B cell (primary cell): ENCODE measurements around the gene ZMYND15. TPM values are rescaled to one million over a fixed set of nuclear protein-coding genes. Genes with fewer than 3 reads are reported as not detected.

Experiments
- ATAC-seq: fragments of 200-7000 bp; cut with Tn5 transposase; one replicate; pipeline ENCODE4 v1.10.0; 2021; ENCODE audit warnings: low read depth, mild to moderate bottlenecking, moderate number of reproducible peaks, moderate library complexity
- CTCF ChIA-PET: fragments of 350-600 bp; sonication (Branson Sonifier 250); formaldehyde crosslinking; loops from one replicate; lab custom pipeline; 2021; ENCODE audit warnings: antibody characterized with exemption, inconsistent platforms; lab: Charles Lee
- POLR2A ChIA-PET: fragments of 350-600 bp; sonication (Branson Sonifier 250); formaldehyde crosslinking; loops from one replicate; lab custom pipeline; 2021; ENCODE audit warnings: antibody characterized with exemption; lab: Charles Lee
- DNase-seq: peaks from one replicate; pipeline ENCODE4 v3.0.0; 2013
- H2AFZ ChIP-seq: 2 replicates; pipeline ENCODE4 v1.6.1; 2012; ENCODE audit warnings: mild to moderate bottlenecking, low read depth, low read length; ENCODE audit not compliant: insufficient read depth, poor library complexity, severe bottlenecking
- H3K27ac ChIP-seq, 2 donors: 1 replicate in 1 of 2; 2 replicates in 1 of 2; pipeline ENCODE4 v1.5.1; 2012 to 2013; ENCODE audit warnings: low read length in 2 of 2, mild to moderate bottlenecking in 2 of 2, moderate library complexity in 1 of 2
- H3K27me3 ChIP-seq, 4 experiments: fragments of 200-600 bp in 1 of 4; sonication (generic) in 1 of 4; replicated peaks in 1 of 4; 1 replicate in 2 of 4; 2 replicates in 2 of 4; pipeline versions ENCODE4 v1.6.1 to v1.7.0; 2013 to 2016; ENCODE audit warnings: low read length in 3 of 4, mild to moderate bottlenecking in 2 of 4, mixed read lengths in 1 of 4, moderate library complexity in 1 of 4; ENCODE audit not compliant: insufficient read depth in 4 of 4, control insufficient read depth in 3 of 4; ENCODE audit errors: control extremely low read depth in 1 of 4
- H3K36me3 ChIP-seq, 2 experiments: replicated peaks in 1 of 2; 1 replicate in 1 of 2; 2 replicates in 1 of 2; pipeline versions ENCODE4 v1.6.1 to v1.7.1; 2013; ENCODE audit warnings: low read length in 1 of 2; ENCODE audit not compliant: insufficient read depth in 2 of 2, control insufficient read depth in 1 of 2; ENCODE audit errors: control extremely low read depth in 1 of 2, extremely low read depth in 1 of 2
- H3K4me1 ChIP-seq, 2 donors: fragments of 200-600 bp in 1 of 2; sonication (generic) in 1 of 2; 1 replicate in 1 of 2; 2 replicates in 1 of 2; pipeline versions ENCODE4 v1.5.1 to v1.6.1; 2013 to 2017; ENCODE audit warnings: low read length in 2 of 2; ENCODE audit not compliant: control insufficient read depth in 2 of 2, insufficient read depth in 2 of 2
- H3K4me2 ChIP-seq: replicated peaks from 2 replicates; pipeline ENCODE3; 2012; ENCODE audit warnings: mild to moderate bottlenecking, low read depth, low read length; ENCODE audit not compliant: poor library complexity, severe bottlenecking
- H3K4me3 ChIP-seq, 5 experiments: fragments of 200-600 bp in 1 of 5; sonication (generic) in 1 of 5; 1 replicate in 3 of 5; 2 replicates in 2 of 5; pipeline versions ENCODE4 v1.5.1 to v1.7.0; 2011 to 2016; ENCODE audit warnings: low read length in 4 of 5, mild to moderate bottlenecking in 4 of 5, low read depth in 2 of 5, control low read depth in 1 of 5, moderate library complexity in 1 of 5; ENCODE audit not compliant: insufficient read depth in 1 of 5; ENCODE audit errors: control extremely low read depth in 1 of 5, extremely low read depth in 1 of 5
- H3K79me2 ChIP-seq: fragments of 200-600 bp; sonication (generic); one replicate; pipeline ENCODE4 v1.6.0; 2016; ENCODE audit warnings: low read length; ENCODE audit not compliant: control insufficient read depth, insufficient read depth
- H3K9ac ChIP-seq: fragments of 200-600 bp; sonication (generic); 2 replicates; pipeline ENCODE4 v1.6.1; 2017; ENCODE audit warnings: mild to moderate bottlenecking, low read length, moderate library complexity
- H3K9me3 ChIP-seq, 3 donors: one replicate each; pipeline versions ENCODE4 v1.6.1 to v1.7.1; 2013; ENCODE audit warnings: low read length in 2 of 3; ENCODE audit not compliant: control insufficient read depth in 2 of 3, insufficient read depth in 1 of 3; ENCODE audit errors: control extremely low read depth in 1 of 3
- H4K20me1 ChIP-seq: 2 replicates; pipeline ENCODE4 v1.6.0; 2012; ENCODE audit warnings: mild to moderate bottlenecking, low read length; ENCODE audit not compliant: insufficient read depth, control insufficient read depth, poor library complexity, severe bottlenecking
- H3K27ac Mint-ChIP-seq: one replicate; pipeline ENCODE4 v1.8.0; 2021; ENCODE audit warnings: mixed read lengths
- H3K27me3 Mint-ChIP-seq: one replicate; pipeline ENCODE4 v1.8.0; 2021; ENCODE audit warnings: mixed read lengths
- H3K4me1 Mint-ChIP-seq: one replicate; pipeline ENCODE4 v1.8.0; 2021; ENCODE audit warnings: mixed read lengths
- H3K4me3 Mint-ChIP-seq: one replicate; pipeline ENCODE4 v1.8.0; 2021; ENCODE audit warnings: mixed read lengths
- H3K9me3 Mint-ChIP-seq: one replicate; pipeline ENCODE4 v1.8.0; 2022; ENCODE audit warnings: mixed read lengths; ENCODE audit not compliant: insufficient read depth
- CTCF ChIP-seq: fragments of 200-600 bp; IDR thresholded peaks from one replicate; pipeline ENCODE4 v1.8.0; 2022; ENCODE audit warnings: antibody characterized with exemption, mild to moderate bottlenecking
- EZH2 ChIP-seq: IDR thresholded peaks from 2 replicates; pipeline ENCODE4 v1.6.1; 2012; ENCODE audit warnings: borderline replicate concordance, low read depth, mild to moderate bottlenecking, moderate library complexity, low read length; ENCODE audit not compliant: insufficient read depth, poor library complexity, severe bottlenecking
- WGBS: methylation state at CpG from one replicate; pipeline ENCODE4 v1.1.5; 2013; ENCODE audit warnings: missing lambda C conversion rate; ENCODE audit not compliant: insufficient coverage; 5-methylcytosine and 5-hydroxymethylcytosine counted together
- intact Hi-C: fragments of 100-400 bp; cut with micrococcal nuclease; formaldehyde crosslinking; loops from one replicate; pipeline ENCODE4 v1.10.0; 2022
- polyA plus RNA-seq: library from polyadenylated mRNA; depleted of rRNA; stranded (reverse); fragments of >200 nt; gene quantifications from 2 replicates; pipeline ENCODE4 v1.2.3, GENCODE V29; 2012
- total RNA-seq, 2 donors: library from RNA; stranded (reverse); fragments of 120-200 nt in 1 of 2; gene quantifications; 1 replicate in 1 of 2; 2 replicates in 1 of 2; pipeline versions ENCODE4 v1.2.3 to v1.2.4, GENCODE V29; 2013 to 2022

ZMYND15 gene
- total and polyA plus RNA-seq, 2 donors (not counting 1 experiment from before 2014, with no cell fraction given), result 0.72 to 2.5 TPM

- Mint-ChIP-seq H3K4me3 (no peak overlapping the region), H3K27me3 (peaks cover 34% of the 10 kb centered on the region), H3K9me3 (no peaks in the 10 kb centered on the region), H3K27ac (no peak overlapping the region), H3K4me1 (peaks cover 4% of the 10 kb centered on the region)
- no peaks in the 10 kb centered on the region for H4K20me1 ChIP-seq
- intact Hi-C loops, result no loop called here
- no peak for TF ChIP-seq CTCF
- TF ChIP-seq EZH2, result no peak
- H3K36me3 ChIP-seq, result no peaks in the 10 kb centered on the region
- H3K27me3 ChIP-seq, result peaks cover 0 to 36% (median 20%) of the 10 kb centered on the region in 4 experiments
- no peaks in the 10 kb centered on the region for H3K79me2 ChIP-seq
- H2AFZ ChIP-seq, result no peak overlapping the region
- ATAC-seq (no peak), DNase-seq (no peak)
- 91% methylated on average over 11 of the region's 11 CpGs for WGBS
- no peak overlapping the region for H3K9ac ChIP-seq
- no peak overlapping the region for H3K4me2 ChIP-seq
- peaks cover 0 to 9% (median 0%) of the 10 kb centered on the region in 3 donors for H3K9me3 ChIP-seq
- H3K27ac ChIP-seq, result no peak overlapping the region
- CTCF ChIA-PET, result no interaction called here
- peaks cover 3 to 5% of the 10 kb centered on the region in 2 donors for H3K4me1 ChIP-seq
- POLR2A ChIA-PET, result no interaction called here
- no peak overlapping the region for H3K4me3 ChIP-seq
Measured at GRCh38 chr17:4780325-4780955, 40.8 kb downstream of the ZMYND15 start.

GRCh38 chr17:4782652-4783051 lies 43.0 kb downstream of the ZMYND15 start:
- Mint-ChIP-seq H3K27me3 (peaks cover 51% of the 10 kb centered on the region), H3K4me1 (peaks cover 17% of the 10 kb centered on the region), H3K27ac (no peak overlapping the region), H3K4me3 (no peak overlapping the region), H3K9me3 (no peaks in the 10 kb centered on the region)
- H3K9ac ChIP-seq, result no peak overlapping the region
- no peak overlapping the region for H3K4me2 ChIP-seq
- peaks cover 0 to 21% (median 0%) of the 10 kb centered on the region in 3 donors for H3K9me3 ChIP-seq
- ATAC-seq (no peak), DNase-seq (no peak)
- peaks cover 16 to 18% of the 10 kb centered on the region in 2 donors for H3K4me1 ChIP-seq
- intact Hi-C loops, result no loop called here
- no peak overlapping the region for H3K27ac ChIP-seq
- ChIA-PET CTCF (interaction anchor here (1.2 kb wide), 1 partner anchor 51 kb away, joined by 4 read pairs; no protein-coding TSS in a partner anchor), POLR2A (no interaction called here)
- no peaks in the 10 kb centered on the region for H3K36me3 ChIP-seq
- no peak overlapping the region for H2AFZ ChIP-seq
- WGBS, result 40% methylated on average over 27 of the region's 28 CpGs
- no peaks in the 10 kb centered on the region for H3K79me2 ChIP-seq
- no peak for TF ChIP-seq EZH2
- peaks cover 0 to 57% (median 33%) of the 10 kb centered on the region in 4 experiments for H3K27me3 ChIP-seq
- no peaks in the 10 kb centered on the region for H4K20me1 ChIP-seq
- no peak overlapping the region for H3K4me3 ChIP-seq
